WERI-Rb-1 (cell line): ENCODE results near the gene RXFP1.

Experiments used
- DNase-seq: peaks from one replicate; pipeline ENCODE4 v3.0.0-alpha.2; 2020
- H3K27ac ChIP-seq: fragments of 250-450 bp; sonication (Bioruptor Pico); 2 replicates; pipeline ENCODE4 v1.5.1; 2020; ENCODE audit warnings: mild to moderate bottlenecking, moderate library complexity
- H3K27me3 ChIP-seq: fragments of 250-450 bp; sonication (Bioruptor Pico); 2 replicates; pipeline ENCODE4 v1.5.1; 2021; ENCODE audit warnings: mild to moderate bottlenecking, low read depth, moderate library complexity; ENCODE audit not compliant: insufficient read depth, severe bottlenecking
- H3K36me3 ChIP-seq: fragments of 250-450 bp; sonication (Bioruptor Pico); 2 replicates; pipeline ENCODE4 v1.5.1; 2020; ENCODE audit warnings: mild to moderate bottlenecking, moderate library complexity
- H3K4me3 ChIP-seq: 2 replicates; pipeline ENCODE4 v1.5.1; 2011; ENCODE audit warnings: low read depth, mild to moderate bottlenecking, control low read depth, low read length
- H3K9me3 ChIP-seq: fragments of 250-450 bp; sonication (Bioruptor Pico); 2 replicates; pipeline ENCODE4 v1.5.1; 2021; ENCODE audit warnings: mild to moderate bottlenecking, moderate library complexity; ENCODE audit not compliant: severe bottlenecking
- CTCF ChIP-seq: IDR thresholded peaks from 2 replicates; pipeline ENCODE4 v1.5.1; 2011; ENCODE audit warnings: low read depth, mild to moderate bottlenecking, control low read depth, inconsistent platforms, low read length

RXFP1 gene

GRCh38 chr4:158636619-158637018, 114.9 kb downstream of the RXFP1 start:
- DNase-seq, result no peak
- no peak for TF ChIP-seq CTCF
- H3K27me3 ChIP-seq, result no peaks in the 10 kb centered on the region
- no peak overlapping the region for H3K4me3 ChIP-seq
- H3K36me3 ChIP-seq, result no peaks in the 10 kb centered on the region
- H3K27ac ChIP-seq, result no peak overlapping the region
- H3K9me3 ChIP-seq, result no peaks in the 10 kb centered on the region

GRCh38 chr4:158644356-158644755, 122.7 kb downstream of the RXFP1 start:
- Histone ChIP-seq H3K27me3 (no peaks in the 10 kb centered on the region), H3K27ac (no peak overlapping the region), H3K9me3 (no peaks in the 10 kb centered on the region), H3K4me3 (no peak overlapping the region), H3K36me3 (no peaks in the 10 kb centered on the region)
- no peak for DNase-seq
- no peak for TF ChIP-seq CTCF

- Histone ChIP-seq H3K4me3 (no peak overlapping the region), H3K9me3 (no peaks in the 10 kb centered on the region), H3K27ac (no peak overlapping the region), H3K27me3 (no peaks in the 10 kb centered on the region), H3K36me3 (no peaks in the 10 kb centered on the region)
- DNase-seq, result no peak
- TF ChIP-seq CTCF, result no peak
These were observed 123.1 kb downstream of the RXFP1 start for GRCh38 chr4:158644760-158645159.

GRCh38 chr4:158649111-158649680, 127.5 kb downstream of the RXFP1 start:
- DNase-seq, result no peak
- no peak overlapping the region for H3K27ac ChIP-seq
- no peaks in the 10 kb centered on the region for H3K36me3 ChIP-seq
- H3K4me3 ChIP-seq, result no peak overlapping the region
- H3K27me3 ChIP-seq, result no peaks in the 10 kb centered on the region
- TF ChIP-seq CTCF, result no peak
- no peaks in the 10 kb centered on the region for H3K9me3 ChIP-seq

GRCh38 chr4:158652920-158653319, 131.2 kb downstream of the RXFP1 start:
- Histone ChIP-seq H3K27ac (no peak overlapping the region), H3K27me3 (no peaks in the 10 kb centered on the region), H3K4me3 (no peak overlapping the region), H3K9me3 (no peaks in the 10 kb centered on the region), H3K36me3 (no peaks in the 10 kb centered on the region)
- no peak for DNase-seq
- TF ChIP-seq CTCF, result no peak

- H3K4me3 ChIP-seq, result no peak overlapping the region
- no peaks in the 10 kb centered on the region for H3K36me3 ChIP-seq
- H3K9me3 ChIP-seq, result no peaks in the 10 kb centered on the region
- H3K27me3 ChIP-seq, result no peaks in the 10 kb centered on the region
- TF ChIP-seq CTCF, result no peak
- no peak overlapping the region for H3K27ac ChIP-seq
- DNase-seq, result no peak
These were observed 134.8 kb downstream of the RXFP1 start for GRCh38 chr4:158656439-158656838.
